ENCODE measurements around the gene CPSF4L.

The CPSF4L gene

DNA sequence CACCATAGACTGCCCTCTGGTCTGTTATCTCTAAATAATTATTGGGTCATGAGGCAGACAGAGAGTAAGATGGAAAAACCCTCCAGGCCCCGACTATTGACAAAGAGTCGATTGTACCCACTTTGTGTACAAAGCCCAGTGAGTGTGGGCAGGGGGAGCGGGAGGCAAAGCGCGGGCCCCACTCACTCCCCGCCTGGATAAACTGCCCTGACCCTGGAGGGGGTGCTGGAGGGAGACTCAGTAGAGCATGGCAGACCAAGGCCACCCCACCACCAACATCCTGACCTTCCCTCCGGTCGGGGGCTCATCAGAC lies 11.2 kb upstream of the CPSF4L start:
- no peak for DNase-seq (ENCODE audit: low read depth)
- TF ChIP-seq, protein P1, sequence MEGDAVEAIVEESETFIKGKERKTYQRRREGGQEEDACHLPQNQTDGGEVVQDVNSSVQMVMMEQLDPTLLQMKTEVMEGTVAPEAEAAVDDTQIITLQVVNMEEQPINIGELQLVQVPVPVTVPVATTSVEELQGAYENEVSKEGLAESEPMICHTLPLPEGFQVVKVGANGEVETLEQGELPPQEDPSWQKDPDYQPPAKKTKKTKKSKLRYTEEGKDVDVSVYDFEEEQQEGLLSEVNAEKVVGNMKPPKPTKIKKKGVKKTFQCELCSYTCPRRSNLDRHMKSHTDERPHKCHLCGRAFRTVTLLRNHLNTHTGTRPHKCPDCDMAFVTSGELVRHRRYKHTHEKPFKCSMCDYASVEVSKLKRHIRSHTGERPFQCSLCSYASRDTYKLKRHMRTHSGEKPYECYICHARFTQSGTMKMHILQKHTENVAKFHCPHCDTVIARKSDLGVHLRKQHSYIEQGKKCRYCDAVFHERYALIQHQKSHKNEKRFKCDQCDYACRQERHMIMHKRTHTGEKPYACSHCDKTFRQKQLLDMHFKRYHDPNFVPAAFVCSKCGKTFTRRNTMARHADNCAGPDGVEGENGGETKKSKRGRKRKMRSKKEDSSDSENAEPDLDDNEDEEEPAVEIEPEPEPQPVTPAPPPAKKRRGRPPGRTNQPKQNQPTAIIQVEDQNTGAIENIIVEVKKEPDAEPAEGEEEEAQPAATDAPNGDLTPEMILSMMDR (IDR thresholded peaks at IDR 0.05; ENCODE audit: low read depth, low read length), result no peak
- no peak overlapping the region for H3K4me3 ChIP-seq (ENCODE audit: low read depth, low read length)

DNA sequence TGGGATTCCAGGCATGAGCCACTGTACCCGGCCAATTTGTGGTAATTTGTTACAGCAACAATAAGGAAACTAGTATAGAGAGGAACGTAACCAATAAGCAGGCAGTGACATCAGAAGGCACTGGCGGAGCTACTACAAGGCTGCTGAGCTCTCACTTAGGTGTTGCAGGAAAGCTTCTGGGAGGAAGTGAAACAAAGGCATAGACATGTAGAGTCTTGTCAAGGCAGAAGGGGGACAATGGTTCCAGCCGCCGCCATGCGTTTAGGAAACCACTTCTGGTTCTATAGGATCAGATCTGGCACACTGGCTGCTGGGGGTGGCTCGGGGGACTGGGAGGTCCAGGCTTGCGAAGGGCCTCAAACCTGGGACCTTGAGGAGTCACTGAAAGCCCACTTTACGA lies 9.4 kb upstream of the CPSF4L start:
- peak; percentile 66 for DNase-seq (ENCODE audit: low read depth)
- no peak overlapping the region for H3K4me3 ChIP-seq (ENCODE audit: low read depth, low read length)
- TF ChIP-seq MYC (IDR thresholded peaks at IDR 0.05; ENCODE audit: low read depth, low read length) (no peak), POLR2A (IDR thresholded peaks at IDR 0.05; ENCODE audit: extremely low read depth, insufficient read length) (no peak)
- TF ChIP-seq, protein P1 (IDR thresholded peaks at IDR 0.05; ENCODE audit: low read depth, low read length), result no peak
- TF ChIP-seq, protein P2, sequence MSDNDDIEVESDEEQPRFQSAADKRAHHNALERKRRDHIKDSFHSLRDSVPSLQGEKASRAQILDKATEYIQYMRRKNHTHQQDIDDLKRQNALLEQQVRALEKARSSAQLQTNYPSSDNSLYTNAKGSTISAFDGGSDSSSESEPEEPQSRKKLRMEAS (IDR thresholded peaks at IDR 0.05; ENCODE audit: low read depth, low read length), result no peak

DNA sequence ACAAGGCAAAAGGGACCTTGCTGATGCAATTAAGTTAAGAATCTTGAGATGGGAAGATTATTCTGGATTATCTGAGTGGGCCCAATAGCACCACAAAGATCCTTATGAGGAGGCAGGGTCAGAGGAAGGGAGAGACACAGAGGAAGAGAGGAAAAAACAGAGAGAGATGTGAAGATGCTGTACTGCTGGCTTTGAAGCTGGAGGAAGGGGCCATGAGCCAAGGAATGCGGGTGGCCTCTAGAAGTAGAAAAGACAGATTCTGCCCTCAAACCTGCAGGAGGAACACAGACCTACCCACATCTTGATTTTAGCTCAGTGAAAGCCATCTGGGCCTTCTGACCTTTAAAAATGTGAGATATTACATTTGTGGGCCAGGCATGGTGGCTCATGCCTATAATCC lies 8.1 kb upstream of the CPSF4L start:
- H3K4me3 ChIP-seq (ENCODE audit: low read depth, low read length), result no peak overlapping the region
- TF ChIP-seq, protein P2 (IDR thresholded peaks at IDR 0.05; ENCODE audit: low read depth, low read length), result no peak
- TF ChIP-seq, protein P1 (IDR thresholded peaks at IDR 0.05; ENCODE audit: low read depth, low read length), result no peak
- TF ChIP-seq POLR2A (IDR thresholded peaks at IDR 0.05; ENCODE audit: extremely low read depth, insufficient read length), result no peak
- no peak for TF ChIP-seq MYC (IDR thresholded peaks at IDR 0.05; ENCODE audit: low read depth, low read length)
- no peak for DNase-seq (ENCODE audit: low read depth)

DNA sequence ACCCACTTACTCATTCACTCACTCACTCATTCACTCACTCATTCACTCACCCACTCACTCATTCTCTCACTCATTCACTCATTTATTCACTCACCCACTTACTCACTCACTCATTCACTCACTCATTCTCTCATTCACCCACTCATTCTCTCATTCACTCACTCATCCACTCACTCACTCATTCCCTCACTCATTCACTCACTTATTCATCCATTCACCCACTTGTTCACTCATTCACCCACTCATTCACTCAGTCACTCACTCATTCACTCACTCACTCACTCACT lies 7.6 kb upstream of the CPSF4L start:
- H3K4me3 ChIP-seq (ENCODE audit: low read depth, low read length), result no peak overlapping the region
- no peak for DNase-seq (ENCODE audit: low read depth)
- TF ChIP-seq POLR2A (IDR thresholded peaks at IDR 0.05; ENCODE audit: extremely low read depth, insufficient read length), result no peak
- TF ChIP-seq, protein P1 (IDR thresholded peaks at IDR 0.05; ENCODE audit: low read depth, low read length), result no peak
- TF ChIP-seq MYC (IDR thresholded peaks at IDR 0.05; ENCODE audit: low read depth, low read length), result no peak
- TF ChIP-seq, protein P2 (IDR thresholded peaks at IDR 0.05; ENCODE audit: low read depth, low read length), result no peak

DNA sequence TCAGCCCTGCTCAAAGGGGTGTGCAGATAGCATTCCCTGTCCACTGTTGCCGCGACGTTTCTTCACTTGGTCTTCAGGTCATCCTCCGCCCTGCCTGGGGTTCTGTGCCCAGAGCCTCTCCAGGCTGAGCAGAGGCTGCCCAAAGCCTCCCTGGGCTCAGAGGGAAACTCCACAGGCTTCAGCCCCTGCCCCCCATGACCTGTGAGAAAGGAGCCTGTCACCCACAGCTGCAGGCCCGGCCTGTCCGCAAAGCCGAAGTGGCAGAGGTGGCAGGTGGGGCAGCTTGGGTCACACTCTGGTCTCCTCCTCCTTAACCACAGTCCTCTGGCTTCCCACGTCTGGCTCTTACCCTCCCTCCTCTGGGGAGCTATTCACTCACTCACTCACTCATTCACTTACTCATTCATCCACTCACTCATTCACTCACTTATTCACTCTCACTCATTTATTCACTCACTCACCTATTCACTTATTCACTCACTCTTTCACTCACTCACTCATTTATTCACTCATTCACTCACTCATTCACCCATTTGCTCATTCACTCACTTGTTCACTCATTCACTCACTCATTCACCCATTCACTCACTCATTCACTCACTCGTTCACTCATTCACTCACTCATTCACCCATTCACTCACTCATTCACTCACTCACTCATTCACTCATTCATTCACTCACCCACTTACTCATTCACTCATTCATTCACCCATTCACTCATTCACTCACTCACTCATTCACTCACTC lies 7.1 kb upstream of the CPSF4L start:
- no peak overlapping the region for H3K4me3 ChIP-seq (ENCODE audit: low read depth, low read length)
- DNase-seq (ENCODE audit: low read depth), result peak; percentile 55
- TF ChIP-seq, protein P1 (IDR thresholded peaks at IDR 0.05; ENCODE audit: low read depth, low read length), result no peak
- TF ChIP-seq, protein P2 (IDR thresholded peaks at IDR 0.05; ENCODE audit: low read depth, low read length), result no peak
- TF ChIP-seq MYC (IDR thresholded peaks at IDR 0.05; ENCODE audit: low read depth, low read length) (no peak), POLR2A (IDR thresholded peaks at IDR 0.05; ENCODE audit: extremely low read depth, insufficient read length) (no peak)

All from NB4 (cell line).